Measurements from ENCODE around the gene PLCB2. TPM values are rescaled to one million over a fixed set of nuclear protein-coding genes. Genes with fewer than 3 reads are reported as not detected.

Gene PLCB2
- total and polyA plus RNA-seq, 2 donors (not counting 1 experiment from before 2014, with no cell fraction given) = 166 to 312 TPM

DNA sequence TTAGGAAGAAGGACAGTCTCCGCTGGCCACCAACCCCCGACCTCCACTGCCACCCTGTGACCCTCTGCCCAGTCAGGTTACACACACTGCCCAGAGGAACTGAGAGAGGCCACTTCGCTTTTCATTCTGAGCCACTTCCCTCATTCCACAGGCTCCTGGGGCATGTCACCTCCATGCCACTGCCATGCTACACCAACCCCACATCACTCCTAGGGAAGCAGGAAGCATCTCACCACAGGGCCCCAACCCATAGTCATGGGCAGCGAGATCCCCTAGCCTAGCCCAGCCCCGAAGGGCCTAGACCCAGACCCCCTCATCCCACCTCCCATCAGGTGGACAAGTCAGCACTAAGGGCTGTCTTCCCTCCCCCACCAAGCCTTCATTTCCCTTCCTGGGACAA lies 1.4 kb downstream of the PLCB2 start:
- no peaks in the 10 kb centered on the region for H3K27me3 Mint-ChIP-seq
- H3K27ac ChIP-seq (ENCODE audit: low read length in 2 of 2) = peak overlapping the region in 1 of 2 donors; percentile 59
- peaks cover 25 to 36% of the 10 kb centered on the region in 2 donors for H3K4me1 ChIP-seq (ENCODE audit: control insufficient read depth in 2 of 2, insufficient read depth in 2 of 2, low read length in 2 of 2)
- H3K4me1 Mint-ChIP-seq = peaks cover 48% of the 10 kb centered on the region
- peak overlapping the region; percentile 92 for H3K9ac ChIP-seq (ENCODE audit: low read length)
- H3K9me3 ChIP-seq (ENCODE audit: control extremely low read depth in 1 of 3, control insufficient read depth in 2 of 3, insufficient read depth in 1 of 3, low read length in 2 of 3) = no peaks in the 10 kb centered on the region
- WGBS (ENCODE audit: insufficient coverage) = 42% methylated on average over 5 of the region's 5 CpGs
- no peaks in the 10 kb centered on the region for H4K20me1 ChIP-seq (ENCODE audit: control insufficient read depth, insufficient read depth, low read length, poor library complexity, severe bottlenecking)
- peak overlapping the region; percentile 81 to 98 (median 90) for H3K4me3 ChIP-seq (ENCODE audit: control extremely low read depth in 1 of 5, extremely low read depth in 1 of 5, insufficient read depth in 1 of 5, low read depth in 2 of 5, low read length in 4 of 5)
- H3K4me3 Mint-ChIP-seq = peak overlapping the region; percentile 98
- H2AFZ ChIP-seq (ENCODE audit: insufficient read depth, low read depth, low read length, poor library complexity, severe bottlenecking) = peak overlapping the region; percentile 92
- no peaks in the 10 kb centered on the region for H3K27me3 ChIP-seq (replicated peaks in 1 of 4; ENCODE audit: control extremely low read depth in 1 of 4, control insufficient read depth in 3 of 4, insufficient read depth in 4 of 4, low read length in 3 of 4)
- ATAC-seq (ENCODE audit: low read depth) = no peak
- H3K36me3 ChIP-seq (replicated peaks in 1 of 2; ENCODE audit: control extremely low read depth in 1 of 2, control insufficient read depth in 1 of 2, extremely low read depth in 1 of 2, insufficient read depth in 2 of 2, low read length in 1 of 2) = peaks cover 0 to 33% of the 10 kb centered on the region in 2 experiments
- DNase-seq = no peak
- no peaks in the 10 kb centered on the region for H3K9me3 Mint-ChIP-seq (ENCODE audit: insufficient read depth)
- TF ChIP-seq CTCF (IDR thresholded peaks at IDR 0.05) = no peak
- no peak for TF ChIP-seq EZH2 (IDR thresholded peaks at IDR 0.05; ENCODE audit: borderline replicate concordance, insufficient read depth, low read depth, low read length, poor library complexity, severe bottlenecking)
- H3K79me2 ChIP-seq (ENCODE audit: control insufficient read depth, insufficient read depth, low read length) = peaks cover 24% of the 10 kb centered on the region
- intact Hi-C loops (cut with micrococcal nuclease) = no loop called here
- ChIA-PET POLR2A (interaction anchor here (2.9 kb wide), 1 partner anchor 17 kb away, joined by 14 read pairs; the partner anchor contains the start of gene INAFM2), CTCF (interaction anchor here (1.0 to 14.9 kb wide), 9 partner anchors 10 to 89 kb away, joined by 3 to 227 read pairs (median 23); partner anchors contain the start of genes ANKRD63, CCDC9B and INAFM2)
- peak overlapping the region; percentile 92 for H3K4me2 ChIP-seq (replicated peaks; ENCODE audit: low read depth, low read length, poor library complexity, severe bottlenecking)
- peak overlapping the region; percentile 99 for H3K27ac Mint-ChIP-seq

DNA sequence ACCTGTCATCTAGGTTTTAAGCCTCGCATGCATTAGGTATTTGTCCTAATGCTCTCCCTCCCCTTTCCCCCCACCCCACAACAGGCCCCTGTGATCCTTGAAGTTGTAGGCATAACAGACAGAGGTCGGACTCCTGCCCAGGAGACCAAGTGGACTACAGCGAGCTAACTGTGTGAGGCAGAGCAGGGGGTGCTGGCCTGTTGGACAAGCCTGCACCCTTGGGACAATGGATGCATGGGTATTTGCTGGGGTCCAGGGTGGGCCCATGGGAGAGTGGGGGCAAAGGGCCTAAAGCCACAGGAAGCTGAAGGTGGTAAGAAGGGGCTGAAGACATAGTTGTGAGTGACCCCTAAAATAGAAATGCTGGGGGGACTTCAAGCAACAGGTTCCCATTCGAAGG lies 2.5 kb downstream of the PLCB2 start:
- H2AFZ ChIP-seq (ENCODE audit: insufficient read depth, low read depth, low read length, poor library complexity, severe bottlenecking) = no peak overlapping the region
- H4K20me1 ChIP-seq (ENCODE audit: control insufficient read depth, insufficient read depth, low read length, poor library complexity, severe bottlenecking) = no peaks in the 10 kb centered on the region
- no peak overlapping the region for H3K4me3 ChIP-seq (ENCODE audit: control extremely low read depth in 1 of 5, extremely low read depth in 1 of 5, insufficient read depth in 1 of 5, low read depth in 2 of 5, low read length in 4 of 5)
- ATAC-seq (ENCODE audit: low read depth) (no peak), DNase-seq (no peak)
- H3K9ac ChIP-seq (ENCODE audit: low read length) = no peak overlapping the region
- H3K27ac ChIP-seq (ENCODE audit: low read length in 2 of 2) = no peak overlapping the region
- peaks cover 24% of the 10 kb centered on the region for H3K79me2 ChIP-seq (ENCODE audit: control insufficient read depth, insufficient read depth, low read length)
- intact Hi-C loops (cut with micrococcal nuclease) = no loop called here
- peaks cover 0 to 43% of the 10 kb centered on the region in 2 experiments for H3K36me3 ChIP-seq (replicated peaks in 1 of 2; ENCODE audit: control extremely low read depth in 1 of 2, control insufficient read depth in 1 of 2, extremely low read depth in 1 of 2, insufficient read depth in 2 of 2, low read length in 1 of 2)
- peaks cover 25 to 36% of the 10 kb centered on the region in 2 donors for H3K4me1 ChIP-seq (ENCODE audit: control insufficient read depth in 2 of 2, insufficient read depth in 2 of 2, low read length in 2 of 2)
- H3K4me1 Mint-ChIP-seq = peaks cover 47% of the 10 kb centered on the region
- H3K27me3 ChIP-seq (replicated peaks in 1 of 4; ENCODE audit: control extremely low read depth in 1 of 4, control insufficient read depth in 3 of 4, insufficient read depth in 4 of 4, low read length in 3 of 4) = no peaks in the 10 kb centered on the region
- H3K9me3 ChIP-seq (ENCODE audit: control extremely low read depth in 1 of 3, control insufficient read depth in 2 of 3, insufficient read depth in 1 of 3, low read length in 2 of 3) = peaks cover 0 to 7% (median 0%) of the 10 kb centered on the region in 3 donors
- no peaks in the 10 kb centered on the region for H3K27me3 Mint-ChIP-seq
- no peak for TF ChIP-seq CTCF (IDR thresholded peaks at IDR 0.05)
- no peak for TF ChIP-seq EZH2 (IDR thresholded peaks at IDR 0.05; ENCODE audit: borderline replicate concordance, insufficient read depth, low read depth, low read length, poor library complexity, severe bottlenecking)
- POLR2A ChIA-PET = interaction anchor here (1.5 kb wide), 1 partner anchor 18 kb away, joined by 4 read pairs; the partner anchor contains the start of gene INAFM2
- no peak overlapping the region for H3K4me2 ChIP-seq (replicated peaks; ENCODE audit: low read depth, low read length, poor library complexity, severe bottlenecking)
- H3K4me3 Mint-ChIP-seq = no peak overlapping the region
- peak overlapping the region; percentile 32 for H3K27ac Mint-ChIP-seq
- WGBS (ENCODE audit: insufficient coverage) = 95% methylated on average over 3 of the region's 4 CpGs
- CTCF ChIA-PET = interaction anchor here (0.8 to 14.9 kb wide), 5 partner anchors 14 to 35 kb away, joined by 3 to 204 read pairs (median 5); partner anchors contain the start of gene CCDC9B
- H3K9me3 Mint-ChIP-seq (ENCODE audit: insufficient read depth) = no peaks in the 10 kb centered on the region
